HepG2 (cell line): ENCODE measurements around the gene AUNIP. TPM values are rescaled to one million over a fixed set of nuclear protein-coding genes. Genes with fewer than 3 reads are reported as not detected.

Source experiments
- ETV6 ChIP-seq: sonication (generic); formaldehyde crosslinking; conservative IDR thresholded peaks from 2 replicates; pipeline ENCODE4 v1.4.0; 2020; ENCODE audit warnings: missing genetic modification reagents
- ISX ChIP-seq: sonication (generic); formaldehyde crosslinking; conservative IDR thresholded peaks from 2 replicates; pipeline ENCODE4 v1.5.0; 2020; ENCODE audit warnings: missing genetic modification reagents
- RARA ChIP-seq: IDR thresholded peaks from 2 replicates; pipeline ENCODE4 v1.6.1; 2016; ENCODE audit warnings: missing genetic modification reagents, missing compliant biosample characterization
- SAP130 ChIP-seq: IDR thresholded peaks from 2 replicates; pipeline ENCODE4 v1.6.1; 2016; ENCODE audit warnings: low read depth
- SCMH1 ChIP-seq: sonication (generic); formaldehyde crosslinking; IDR thresholded peaks from 2 replicates; pipeline ENCODE4 v1.9.0; 2021; ENCODE audit warnings: missing genetic modification reagents, mild to moderate bottlenecking, borderline replicate concordance
- U2AF2 ChIP-seq: fragments of 200-400 bp; formaldehyde crosslinking; IDR thresholded peaks from 2 replicates; pipeline ENCODE4 v1.6.1; 2017; ENCODE audit warnings: low read depth, mild to moderate bottlenecking, low read length
- ZBTB1 ChIP-seq: sonication (generic); formaldehyde crosslinking; IDR thresholded peaks from 2 replicates; pipeline ENCODE4 v1.4.0; 2020; ENCODE audit warnings: missing genetic modification reagents, borderline replicate concordance
- ZMAT3 ChIP-seq: sonication (generic); formaldehyde crosslinking; conservative IDR thresholded peaks from 2 replicates; pipeline ENCODE4 v1.7.0; 2021; ENCODE audit warnings: missing genetic modification reagents
- ZNF20 ChIP-seq: sonication (generic); formaldehyde crosslinking; IDR thresholded peaks from 2 replicates; pipeline ENCODE4 v1.4.0; 2020; ENCODE audit warnings: mild to moderate bottlenecking, moderate library complexity, missing genetic modification reagents
- ZNF629 ChIP-seq: sonication (generic); formaldehyde crosslinking; conservative IDR thresholded peaks from 2 replicates; pipeline ENCODE4 v1.5.0; 2020; ENCODE audit warnings: missing genetic modification reagents
- polyA plus RNA-seq, 8 experiments: library from polyadenylated mRNA; depleted of rRNA in 3 of 8; stranded (reverse) in 7 of 8; unstranded in 1 of 8; fragments of >200 nt; fragmentation: Illumina TruSeq in 4 of 8; extraction: Trizol in 4 of 8; gene quantifications; 2 replicates each; pipeline versions ENCODE4 v1.2.1 to v1.2.3, GENCODE V29; 2011 to 2016; ENCODE audit warnings: low read depth in 4 of 8, missing spikeins in 1 of 8, mixed read lengths in 1 of 8; ENCODE audit not compliant: insufficient read depth in 1 of 8
- total RNA-seq, 5 experiments: library from RNA; depleted of rRNA; stranded (reverse); fragments of >200 nt; fragmentation: Illumina TruSeq; extraction: Trizol; gene quantifications; 2 replicates each; pipeline ENCODE4 v1.2.3, GENCODE V29; 2016; ENCODE audit warnings: low read depth in 1 of 5
- TF ChIP-seq, protein P1 (sequence below): sonication (generic); formaldehyde crosslinking; conservative IDR thresholded peaks from 2 replicates; pipeline ENCODE4 v1.4.0; 2020; ENCODE audit warnings: missing genetic modification reagents
- TF ChIP-seq, protein P2 (sequence below): IDR thresholded peaks from 2 replicates; pipeline ENCODE4 v1.6.1; 2016; ENCODE audit warnings: low read depth
- TF ChIP-seq, protein P3 (sequence below): sonication (generic); formaldehyde crosslinking; IDR thresholded peaks from 2 replicates; pipeline ENCODE4 v1.4.0; 2020; ENCODE audit warnings: mild to moderate bottlenecking, missing genetic modification reagents, borderline replicate concordance

Gene AUNIP
- total and polyA plus RNA-seq, 2 of the 13 experiments (the other 11 are each of a cell fraction or from before 2014, with no cell fraction given), result 3.8 to 12.3 TPM

DNA sequence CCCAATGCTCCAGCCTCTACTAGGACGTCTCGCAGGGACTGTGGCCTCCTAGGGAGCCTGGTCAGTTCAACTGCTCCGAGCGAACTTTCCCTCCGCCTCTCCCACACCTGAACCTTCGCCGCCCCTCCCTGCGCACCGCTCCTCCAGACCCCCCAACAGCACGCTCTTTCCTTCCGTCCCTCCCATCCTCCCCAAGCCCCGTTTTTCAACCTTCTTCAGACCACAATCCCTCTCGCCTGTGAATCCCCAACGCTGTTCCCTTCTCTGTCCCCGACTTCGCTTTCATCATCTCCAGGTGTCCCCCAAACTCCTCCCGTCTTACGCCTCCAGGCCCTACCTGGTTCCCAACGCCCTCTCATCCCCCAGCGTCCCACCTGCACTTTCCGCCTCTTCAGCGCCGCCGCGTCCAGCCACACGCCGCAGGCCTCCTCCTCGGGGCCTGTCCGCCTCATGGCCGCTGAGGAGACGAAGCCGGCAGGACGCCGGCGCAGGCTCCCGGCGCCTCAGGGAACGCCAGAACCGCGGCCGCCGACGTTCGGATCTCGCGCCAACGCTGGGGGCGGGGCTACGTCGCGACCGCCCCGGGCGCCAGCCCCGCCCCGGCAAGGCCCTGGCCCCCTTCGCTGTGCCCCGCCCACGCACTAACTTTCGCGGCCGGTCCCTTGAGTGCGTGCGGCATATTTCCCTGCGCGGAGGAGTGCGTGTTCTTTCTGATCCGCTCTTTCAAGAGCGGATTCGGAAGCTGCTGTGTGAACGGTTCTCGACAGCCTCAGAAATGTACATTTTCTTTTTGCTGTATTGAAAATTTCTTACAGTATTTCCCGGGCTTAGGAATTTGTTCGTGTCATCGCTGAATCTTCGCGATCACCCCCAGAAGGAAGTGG is at the start of gene AUNIP (continued):
- TF ChIP-seq ZBTB1 (0 out of 2 replicates have a peak, but pooled peaks have one; percentile 31), ZMAT3 (CRISPR knock-in tag) (no peak), ETV6 (CRISPR knock-in tag) (peak; percentile 78), ZNF629 (CRISPR knock-in tag) (peak; percentile 42), U2AF2 (no peak), SCMH1 (no peak), ISX (CRISPR knock-in tag) (0 out of 2 replicates have a peak, but pooled peaks have one; percentile 37), RARA (CRISPR knock-in tag) (no peak), SAP130 (CRISPR knock-in tag) (peak; percentile 99), ZNF20 (CRISPR knock-in tag) (no peak)
- TF ChIP-seq, protein P1, sequence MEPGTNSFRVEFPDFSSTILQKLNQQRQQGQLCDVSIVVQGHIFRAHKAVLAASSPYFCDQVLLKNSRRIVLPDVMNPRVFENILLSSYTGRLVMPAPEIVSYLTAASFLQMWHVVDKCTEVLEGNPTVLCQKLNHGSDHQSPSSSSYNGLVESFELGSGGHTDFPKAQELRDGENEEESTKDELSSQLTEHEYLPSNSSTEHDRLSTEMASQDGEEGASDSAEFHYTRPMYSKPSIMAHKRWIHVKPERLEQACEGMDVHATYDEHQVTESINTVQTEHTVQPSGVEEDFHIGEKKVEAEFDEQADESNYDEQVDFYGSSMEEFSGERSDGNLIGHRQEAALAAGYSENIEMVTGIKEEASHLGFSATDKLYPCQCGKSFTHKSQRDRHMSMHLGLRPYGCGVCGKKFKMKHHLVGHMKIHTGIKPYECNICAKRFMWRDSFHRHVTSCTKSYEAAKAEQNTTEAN (CRISPR knock-in tag), result peak; percentile 48; the same call in 1 of the 2 replicates
- TF ChIP-seq, protein P2, sequence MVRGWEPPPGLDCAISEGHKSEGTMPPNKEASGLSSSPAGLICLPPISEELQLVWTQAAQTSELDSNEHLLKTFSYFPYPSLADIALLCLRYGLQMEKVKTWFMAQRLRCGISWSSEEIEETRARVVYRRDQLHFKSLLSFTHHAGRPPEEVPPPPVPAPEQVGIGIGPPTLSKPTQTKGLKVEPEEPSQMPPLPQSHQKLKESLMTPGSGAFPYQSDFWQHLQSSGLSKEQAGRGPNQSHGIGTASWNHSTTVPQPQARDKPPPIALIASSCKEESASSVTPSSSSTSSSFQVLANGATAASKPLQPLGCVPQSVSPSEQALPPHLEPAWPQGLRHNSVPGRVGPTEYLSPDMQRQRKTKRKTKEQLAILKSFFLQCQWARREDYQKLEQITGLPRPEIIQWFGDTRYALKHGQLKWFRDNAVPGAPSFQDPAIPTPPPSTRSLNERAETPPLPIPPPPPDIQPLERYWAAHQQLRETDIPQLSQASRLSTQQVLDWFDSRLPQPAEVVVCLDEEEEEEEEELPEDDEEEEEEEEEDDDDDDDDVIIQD (CRISPR knock-in tag), result 0 out of 2 replicates have a peak, but pooled peaks have one; percentile 16
- TF ChIP-seq, protein P3, sequence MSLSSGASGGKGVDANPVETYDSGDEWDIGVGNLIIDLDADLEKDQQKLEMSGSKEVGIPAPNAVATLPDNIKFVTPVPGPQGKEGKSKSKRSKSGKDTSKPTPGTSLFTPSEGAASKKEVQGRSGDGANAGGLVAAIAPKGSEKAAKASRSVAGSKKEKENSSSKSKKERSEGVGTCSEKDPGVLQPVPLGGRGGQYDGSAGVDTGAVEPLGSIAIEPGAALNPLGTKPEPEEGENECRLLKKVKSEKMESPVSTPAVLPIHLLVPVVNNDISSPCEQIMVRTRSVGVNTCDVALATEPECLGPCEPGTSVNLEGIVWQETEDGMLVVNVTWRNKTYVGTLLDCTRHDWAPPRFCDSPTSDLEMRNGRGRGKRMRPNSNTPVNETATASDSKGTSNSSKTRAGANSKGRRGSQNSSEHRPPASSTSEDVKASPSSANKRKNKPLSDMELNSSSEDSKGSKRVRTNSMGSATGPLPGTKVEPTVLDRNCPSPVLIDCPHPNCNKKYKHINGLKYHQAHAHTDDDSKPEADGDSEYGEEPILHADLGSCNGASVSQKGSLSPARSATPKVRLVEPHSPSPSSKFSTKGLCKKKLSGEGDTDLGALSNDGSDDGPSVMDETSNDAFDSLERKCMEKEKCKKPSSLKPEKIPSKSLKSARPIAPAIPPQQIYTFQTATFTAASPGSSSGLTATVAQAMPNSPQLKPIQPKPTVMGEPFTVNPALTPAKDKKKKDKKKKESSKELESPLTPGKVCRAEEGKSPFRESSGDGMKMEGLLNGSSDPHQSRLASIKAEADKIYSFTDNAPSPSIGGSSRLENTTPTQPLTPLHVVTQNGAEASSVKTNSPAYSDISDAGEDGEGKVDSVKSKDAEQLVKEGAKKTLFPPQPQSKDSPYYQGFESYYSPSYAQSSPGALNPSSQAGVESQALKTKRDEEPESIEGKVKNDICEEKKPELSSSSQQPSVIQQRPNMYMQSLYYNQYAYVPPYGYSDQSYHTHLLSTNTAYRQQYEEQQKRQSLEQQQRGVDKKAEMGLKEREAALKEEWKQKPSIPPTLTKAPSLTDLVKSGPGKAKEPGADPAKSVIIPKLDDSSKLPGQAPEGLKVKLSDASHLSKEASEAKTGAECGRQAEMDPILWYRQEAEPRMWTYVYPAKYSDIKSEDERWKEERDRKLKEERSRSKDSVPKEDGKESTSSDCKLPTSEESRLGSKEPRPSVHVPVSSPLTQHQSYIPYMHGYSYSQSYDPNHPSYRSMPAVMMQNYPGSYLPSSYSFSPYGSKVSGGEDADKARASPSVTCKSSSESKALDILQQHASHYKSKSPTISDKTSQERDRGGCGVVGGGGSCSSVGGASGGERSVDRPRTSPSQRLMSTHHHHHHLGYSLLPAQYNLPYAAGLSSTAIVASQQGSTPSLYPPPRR (CRISPR knock-in tag), result peak; percentile 49; the same call in 1 of the 2 replicates
